ENCODE measurements around the gene PLCB1.

- TF ChIP-seq CTCF (IDR thresholded peaks at IDR 0.05) (no peak), POLR2A (IDR thresholded peaks at IDR 0.05) (no peak)
Measured at GRCh38 chr20:8642247-8642646, 510.2 kb downstream of the PLCB1 start.

Measured in Peyer's patch (tissue), 4 donors.